H1 (cell line): ENCODE data around the gene SUGP1. TPM values are rescaled to one million over a fixed set of nuclear protein-coding genes. Genes with fewer than 3 reads are reported as not detected.

Experiments used
- CTCF ChIA-PET: fragments of 300-600 bp; sonication (Branson Sonifier 250); formaldehyde crosslinking; loops from one replicate; lab custom pipeline; 2021; ENCODE audit not compliant: partially characterized antibody; lab: Charles Lee
- POLR2A ChIA-PET: fragments of 300-600 bp; sonication (Branson Sonifier 250); formaldehyde crosslinking; loops from one replicate; lab custom pipeline; 2021; ENCODE audit warnings: inconsistent platforms; ENCODE audit not compliant: partially characterized antibody; lab: Charles Lee
- DNase-seq, 2 experiments: peaks; one replicate each; pipeline versions ENCODE4 v3.0.0 to v3.0.0-alpha.2; 2010 to 2022; ENCODE audit warnings: low spot score in 2 of 2, low read depth in 1 of 2, mixed read lengths in 1 of 2
- FAIRE-seq: peaks from 2 replicates; lab custom pipeline; 2011; peaks lifted over from hg19 to GRCh38; lab: Jason Lieb, UNC
- H2AFZ ChIP-seq: 2 replicates; pipeline ENCODE4 v1.8.1; 2012; ENCODE audit warnings: low read length, inconsistent platforms
- H2AK5ac ChIP-seq: 2 replicates; pipeline ENCODE4 v1.6.1; 2013; ENCODE audit warnings: low read depth, low read length
- H2BK120ac ChIP-seq: replicated peaks from 2 replicates; pipeline ENCODE3; 2013; ENCODE audit warnings: low read depth, low read length, inconsistent platforms
- H2BK12ac ChIP-seq: 2 replicates; pipeline ENCODE4 v1.6.1; 2013; ENCODE audit warnings: low read depth, low read length
- H2BK15ac ChIP-seq: 2 replicates; pipeline ENCODE4 v1.6.1; 2013; ENCODE audit warnings: low read length
- H2BK20ac ChIP-seq: 2 replicates; pipeline ENCODE4 v1.6.1; 2013; ENCODE audit warnings: low read length
- H2BK5ac ChIP-seq: 2 replicates; pipeline ENCODE4 v1.6.1; 2013; ENCODE audit warnings: low read depth, low read length
- H3K14ac ChIP-seq: 2 replicates; pipeline ENCODE4 v1.6.1; 2013; ENCODE audit warnings: inconsistent platforms; ENCODE audit not compliant: insufficient read length
- H3K18ac ChIP-seq: 2 replicates; pipeline ENCODE4 v1.6.1; 2013; ENCODE audit warnings: low read length; ENCODE audit errors: extremely low read depth
- H3K23ac ChIP-seq: 2 replicates; pipeline ENCODE4 v1.6.1; 2013; ENCODE audit warnings: inconsistent platforms; ENCODE audit not compliant: insufficient read length
- H3K23me2 ChIP-seq: 2 replicates; pipeline ENCODE4 v1.6.1; 2013; ENCODE audit warnings: low read depth, low read length
- H3K27ac ChIP-seq: 2 replicates; pipeline ENCODE4 v1.6.1; 2011; ENCODE audit warnings: low read depth, low read length, inconsistent platforms
- H3K27me3 ChIP-seq, 4 experiments: replicated peaks in 1 of 4; 1 replicate in 1 of 4; 2 replicates in 3 of 4; pipeline versions ENCODE4 v1.6.1 to v1.8.1; 2011 to 2013; ENCODE audit warnings: low read length in 3 of 4, mild to moderate bottlenecking in 3 of 4, inconsistent platforms in 2 of 4, mixed read lengths in 2 of 4, moderate library complexity in 1 of 4; ENCODE audit not compliant: control insufficient read depth in 3 of 4, insufficient read depth in 3 of 4; ENCODE audit errors: extremely low read depth in 1 of 4
- H3K36me3 ChIP-seq, 4 experiments: 2 replicates each; pipeline versions ENCODE4 v1.6.1 to v1.8.1; 2011 to 2013; ENCODE audit warnings: mild to moderate bottlenecking in 4 of 4, low read length in 3 of 4, moderate library complexity in 2 of 4, control low read depth in 1 of 4, inconsistent platforms in 1 of 4; ENCODE audit not compliant: insufficient read depth in 4 of 4, control insufficient read depth in 2 of 4
- H3K4ac ChIP-seq: replicated peaks from 2 replicates; pipeline ENCODE3; 2013; ENCODE audit warnings: low read length, low read depth, mixed read lengths, inconsistent platforms; ENCODE audit not compliant: insufficient read length
- H3K4me1 ChIP-seq, 4 experiments: replicated peaks in 1 of 4; 1 replicate in 1 of 4; 2 replicates in 3 of 4; pipeline versions ENCODE4 v1.6.1 to v1.8.1; 2011 to 2013; ENCODE audit warnings: low read length in 3 of 4, inconsistent platforms in 2 of 4, mixed read lengths in 1 of 4; ENCODE audit not compliant: insufficient read depth in 4 of 4, control insufficient read depth in 3 of 4
- H3K4me2 ChIP-seq, 2 experiments: 2 replicates each; pipeline versions ENCODE4 v1.6.1 to v1.8.1; 2011 to 2013; ENCODE audit warnings: low read depth in 2 of 2, low read length in 2 of 2, control low read depth in 1 of 2, inconsistent platforms in 1 of 2, mild to moderate bottlenecking in 1 of 2; ENCODE audit not compliant: insufficient read depth in 1 of 2
- H3K4me3 ChIP-seq, 4 experiments: fragments of 200-600, 300-600 bp in 1 of 4; sonication (generic), shearing (Covaris generic), sonication (Bioruptor Twin) in 1 of 4; 2 replicates each; pipeline versions ENCODE4 v1.5.1 to v1.8.1; 2011 to 2016; ENCODE audit warnings: low read length in 4 of 4, low read depth in 3 of 4, control low read depth in 2 of 4, inconsistent platforms in 2 of 4, mild to moderate bottlenecking in 2 of 4, mixed read lengths in 1 of 4, moderate library complexity in 1 of 4; ENCODE audit not compliant: insufficient read depth in 2 of 4; ENCODE audit errors: extremely low read depth in 1 of 4
- H3K56ac ChIP-seq: replicated peaks from 2 replicates; pipeline ENCODE3; 2013; ENCODE audit warnings: low read depth, mild to moderate bottlenecking, mixed read lengths, low read length, inconsistent platforms; ENCODE audit not compliant: insufficient read length
- H3K79me1 ChIP-seq: 2 replicates; pipeline ENCODE4 v1.6.1; 2013; ENCODE audit warnings: low read depth, low read length, control low read depth
- H3K79me2 ChIP-seq, 2 experiments: 2 replicates each; pipeline versions ENCODE4 v1.6.1 to v1.8.1; 2012 to 2013; ENCODE audit warnings: low read length in 2 of 2, mild to moderate bottlenecking in 2 of 2, inconsistent platforms in 1 of 2; ENCODE audit not compliant: insufficient read depth in 2 of 2, control insufficient read depth in 1 of 2
- H3K9ac ChIP-seq, 4 experiments: replicated peaks in 1 of 4; 1 replicate in 1 of 4; 2 replicates in 3 of 4; pipeline versions ENCODE4 v1.6.1 to v1.8.1; 2011 to 2013; ENCODE audit warnings: low read depth in 3 of 4, low read length in 3 of 4, control low read depth in 2 of 4, mild to moderate bottlenecking in 2 of 4, moderate library complexity in 2 of 4, inconsistent platforms in 1 of 4; ENCODE audit errors: extremely low read depth in 1 of 4
- H3K9me3 ChIP-seq, 2 experiments: 2 replicates each; pipeline versions ENCODE4 v1.6.1 to v1.8.1; 2012 to 2013; ENCODE audit warnings: mild to moderate bottlenecking in 2 of 2, moderate library complexity in 2 of 2, control low read depth in 1 of 2, inconsistent platforms in 1 of 2, low read depth in 1 of 2, low read length in 1 of 2, mixed read lengths in 1 of 2; ENCODE audit not compliant: insufficient read depth in 2 of 2
- H4K20me1 ChIP-seq, 2 experiments: replicated peaks in 1 of 2; 2 replicates each; pipeline versions ENCODE3 to v1.8.1; 2011 to 2013; ENCODE audit warnings: inconsistent platforms in 2 of 2, low read length in 2 of 2, mild to moderate bottlenecking in 1 of 2; ENCODE audit not compliant: insufficient read depth in 2 of 2, control insufficient read depth in 1 of 2
- H4K5ac ChIP-seq: 2 replicates; pipeline ENCODE4 v1.6.1; 2013; ENCODE audit warnings: low read length, low read depth, mixed read lengths, inconsistent platforms; ENCODE audit not compliant: insufficient read length
- H4K8ac ChIP-seq: 2 replicates; pipeline ENCODE4 v1.8.0; 2013; ENCODE audit warnings: mild to moderate bottlenecking, moderate library complexity, low read length, inconsistent platforms; ENCODE audit not compliant: insufficient read depth; ENCODE audit errors: extremely low read depth
- H4K91ac ChIP-seq: replicated peaks from 2 replicates; pipeline ENCODE3; 2013; ENCODE audit warnings: low read length, mixed read lengths, inconsistent platforms; ENCODE audit not compliant: insufficient read length
- EGR1 ChIP-seq: IDR thresholded peaks from 2 replicates; pipeline ENCODE4 v1.6.1; 2011; ENCODE audit warnings: low read depth, low read length, borderline replicate concordance
- KDM5A ChIP-seq: fragments of 200-600 bp; IDR thresholded peaks from 2 replicates; pipeline ENCODE4 v1.7.1; 2012; ENCODE audit warnings: mild to moderate bottlenecking, low read length, inconsistent platforms, mixed read lengths
- MAFK ChIP-seq: IDR thresholded peaks from 2 replicates; pipeline ENCODE4 v1.6.1; 2012; ENCODE audit warnings: low read depth, mild to moderate bottlenecking, improper control_type of control experiment, low read length
- POLR2A ChIP-seq, 2 experiments: IDR thresholded peaks; 1 replicate in 1 of 2; 2 replicates in 1 of 2; pipeline ENCODE4 v1.6.1; 2011; ENCODE audit warnings: low read depth in 2 of 2, low read length in 2 of 2, mild to moderate bottlenecking in 2 of 2; ENCODE audit errors: control extremely low read depth in 1 of 2
- POLR2AphosphoS5 ChIP-seq: IDR thresholded peaks from 2 replicates; pipeline ENCODE4 v1.6.1; 2011; ENCODE audit warnings: low read depth, low read length
- POU5F1 ChIP-seq: IDR thresholded peaks from 2 replicates; pipeline ENCODE4 v1.6.1; 2011; ENCODE audit warnings: low read depth, mild to moderate bottlenecking, low read length, moderate library complexity
- RAD21 ChIP-seq, 2 experiments: IDR thresholded peaks in 1 of 2; conservative IDR thresholded peaks in 1 of 2; 2 replicates each; pipeline ENCODE4 v1.6.1; 2011; ENCODE audit warnings: low read depth in 2 of 2, low read length in 2 of 2, improper control_type of control experiment in 1 of 2, inconsistent platforms in 1 of 2, mild to moderate bottlenecking in 1 of 2, moderate library complexity in 1 of 2
- RBBP5 ChIP-seq: IDR thresholded peaks from 2 replicates; pipeline ENCODE4 v1.7.1; 2012; ENCODE audit warnings: low read depth, mild to moderate bottlenecking, inconsistent platforms, low read length, moderate library complexity, borderline replicate concordance
- SP2 ChIP-seq: IDR thresholded peaks from 2 replicates; pipeline ENCODE4 v1.6.1; 2012; ENCODE audit warnings: mild to moderate bottlenecking, low read length, inconsistent platforms
- SUZ12 ChIP-seq: fragments of 200-600 bp; sonication (generic); IDR thresholded peaks from 2 replicates; pipeline ENCODE4 v1.6.1; 2012; ENCODE audit warnings: mild to moderate bottlenecking, inconsistent platforms, low read length, moderate library complexity, mixed read lengths
- TCF12 ChIP-seq: IDR thresholded peaks from 2 replicates; pipeline ENCODE4 v1.6.1; 2011; ENCODE audit warnings: low read depth, mild to moderate bottlenecking, low read length
- WGBS, 2 experiments: shearing (Covaris generic) in 1 of 2; methylation state at CpG; one replicate each; pipeline versions ENCODE4 v1.1.6 to v1.1.7; 2013 to 2015; ENCODE audit warnings: low lambda C conversion rate in 2 of 2, mixed read lengths in 2 of 2, inconsistent platforms in 1 of 2, low coverage in 1 of 2, missing lambda C conversion rate in 1 of 2; ENCODE audit not compliant: insufficient replicate concordance in 2 of 2, insufficient coverage in 1 of 2, insufficient read length in 1 of 2; ENCODE audit errors: extremely low coverage in 1 of 2, missing lambda C conversion rate in 1 of 2; 5-methylcytosine and 5-hydroxymethylcytosine counted together
- polyA plus RNA-seq, 7 experiments: library from polyadenylated mRNA; depleted of rRNA in 3 of 7; stranded (reverse) in 5 of 7; unstranded in 2 of 7; fragments of >200 nt in 5 of 7; fragments of 200-250 nt in 2 of 7; gene quantifications; 1 replicate in 5 of 7; 2 replicates in 1 of 7; 4 replicates in 1 of 7; pipeline versions ENCODE4 v1.2.1 to v1.2.3, GENCODE V29; 2011 to 2013; ENCODE audit warnings: missing spikeins in 2 of 7, mixed read lengths in 2 of 7
- total RNA-seq: library from RNA; stranded (reverse); fragmentation: NEBNext Ultra II Directional; extraction: Animal tissue kit (Norgen Biotek cat#: 25700); gene quantifications from 2 replicates; pipeline ENCODE4 v1.2.1, GENCODE V29; 2021
- TF ChIP-seq, protein P1 (sequence below): IDR thresholded peaks from 2 replicates; pipeline ENCODE4 v1.6.1; 2012; ENCODE audit warnings: inconsistent platforms

SUGP1 gene
- total and polyA plus RNA-seq, 2 of the 8 experiments (the other 6 are each of a cell fraction or from before 2014, with no cell fraction given), result 38.5 to 65.2 TPM

GRCh38 chr19:19356901-19357566 lies 36.7 kb upstream of the SUGP1 start:
- H2BK12ac ChIP-seq, result no peak overlapping the region
- H3K14ac ChIP-seq, result no peak overlapping the region
- H3K4me1 ChIP-seq, result no peaks in the 10 kb centered on the region; a peak in 1 of 7 replicates
- no peaks in the 10 kb centered on the region for H3K79me1 ChIP-seq
- ChIA-PET POLR2A (interaction anchor here (1.0 to 2.1 kb wide), 3 partner anchors 9 to 21 kb away, joined by 3 to 6 read pairs (median 3); no protein-coding TSS in a partner anchor), CTCF (interaction anchor here (0.7 to 2.5 kb wide), 4 partner anchors 9 to 134 kb away, joined by 4 to 15 read pairs (median 4); no protein-coding TSS in a partner anchor)
- FAIRE-seq (no peak), DNase-seq (no peak)
- H3K9me3 ChIP-seq, result no peaks in the 10 kb centered on the region
- H4K20me1 ChIP-seq, result peaks cover 3 to 5% of the 10 kb centered on the region in 2 experiments
- no peaks in the 10 kb centered on the region for H3K79me2 ChIP-seq
- no peak overlapping the region for H2BK120ac ChIP-seq
- H2BK5ac ChIP-seq, result no peak overlapping the region
- H3K4me3 ChIP-seq, result no peak overlapping the region
- H3K4me2 ChIP-seq, result no peak overlapping the region
- no peak overlapping the region for H4K91ac ChIP-seq
- H2AK5ac ChIP-seq, result no peak overlapping the region
- no peak overlapping the region for H2BK20ac ChIP-seq
- no peaks in the 10 kb centered on the region for H3K27me3 ChIP-seq
- no peak overlapping the region for H3K4ac ChIP-seq
- WGBS, 2 experiments, result 93% methylated on average over 13 of the region's 13 CpGs; no CpG with 5 or more reads in 1 of the 2 experiments
- H3K56ac ChIP-seq, result no peak overlapping the region
- no peaks in the 10 kb centered on the region for H3K23me2 ChIP-seq
- H4K5ac ChIP-seq, result no peak overlapping the region
- no peak overlapping the region for H2BK15ac ChIP-seq
- H3K9ac ChIP-seq, result no peak overlapping the region
- H3K18ac ChIP-seq, result no peak overlapping the region
- no peak overlapping the region for H3K23ac ChIP-seq
- H2AFZ ChIP-seq, result no peak overlapping the region
- H3K36me3 ChIP-seq, result peaks cover 14 to 41% (median 26%) of the 10 kb centered on the region in 4 experiments
- no peak overlapping the region for H3K27ac ChIP-seq
- no peak overlapping the region for H4K8ac ChIP-seq
- TF ChIP-seq SUZ12, result no peak
- TF ChIP-seq MAFK, result no peak
- no peak for TF ChIP-seq POLR2AphosphoS5
- TF ChIP-seq POU5F1, result no peak
- TF ChIP-seq RAD21 (IDR thresholded peaks at IDR 0.05 in 1 of 2, conservative IDR thresholded peaks at IDR 0.05 in 1 of 2; ENCODE audit: low read depth in 2 of 2, low read length in 2 of 2), result no peak
- no peak for TF ChIP-seq RBBP5
- no peak for TF ChIP-seq KDM5A
- TF ChIP-seq, protein P1, sequence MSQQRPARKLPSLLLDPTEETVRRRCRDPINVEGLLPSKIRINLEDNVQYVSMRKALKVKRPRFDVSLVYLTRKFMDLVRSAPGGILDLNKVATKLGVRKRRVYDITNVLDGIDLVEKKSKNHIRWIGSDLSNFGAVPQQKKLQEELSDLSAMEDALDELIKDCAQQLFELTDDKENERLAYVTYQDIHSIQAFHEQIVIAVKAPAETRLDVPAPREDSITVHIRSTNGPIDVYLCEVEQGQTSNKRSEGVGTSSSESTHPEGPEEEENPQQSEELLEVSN, result no peak
- no peak for TF ChIP-seq SP2
- TF ChIP-seq TCF12, result no peak
- no peak for TF ChIP-seq POLR2A (IDR thresholded peaks at IDR 0.05; ENCODE audit: control extremely low read depth in 1 of 2, low read depth in 2 of 2, low read length in 2 of 2)
- TF ChIP-seq EGR1, result no peak
